ENCODE measurements around the gene SH3RF3.

DNA sequence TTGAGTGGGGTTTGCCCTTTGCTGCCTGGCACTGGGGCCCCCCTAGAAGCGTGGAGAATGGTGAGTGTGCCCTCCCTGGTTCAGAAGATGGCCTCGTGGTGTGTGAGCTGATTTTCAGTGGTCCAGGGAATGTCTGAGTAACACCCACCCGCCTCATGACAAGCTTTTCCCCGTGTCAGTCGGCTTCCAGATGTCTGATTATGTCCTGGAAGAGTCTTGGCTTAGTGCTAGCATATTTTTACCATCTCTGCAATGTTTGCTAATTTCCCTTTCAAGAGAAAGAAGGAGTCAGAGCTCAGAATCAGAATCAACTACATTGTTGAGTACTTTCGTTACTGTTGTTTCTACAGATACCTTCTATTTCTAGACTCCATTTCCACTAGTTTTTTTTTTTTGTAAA lies 270.1 kb downstream of the SH3RF3 start:
- TF ChIP-seq ZNF121 (CRISPR knock-in tag; IDR thresholded peaks at IDR 0.05) (no peak), CTCF (IDR thresholded peaks at IDR 0.05) (no peak), MAX (CRISPR knock-in tag; IDR thresholded peaks at IDR 0.05) (no peak)

All from WTC11 (cell line).